ENCODE data around the gene HAND2.

HAND2 gene

GRCh38 chr4:173524218-173525117 is 5.6 kb downstream of the HAND2 start:
- no peak overlapping the region for H3K27ac ChIP-seq
- no peak for TF ChIP-seq ZFX (IDR thresholded peaks at IDR 0.05; ENCODE audit: borderline replicate concordance)
- no peak for TF ChIP-seq CTCF (IDR thresholded peaks at IDR 0.05)

GRCh38 chr4:173522951-173523395 is 7.1 kb downstream of the HAND2 start:
- no peak overlapping the region for H3K27ac ChIP-seq
- no peak for TF ChIP-seq CTCF (IDR thresholded peaks at IDR 0.05)
- no peak for TF ChIP-seq ZFX (IDR thresholded peaks at IDR 0.05; ENCODE audit: borderline replicate concordance)

GRCh38 chr4:173522160-173522950 is 7.7 kb downstream of the HAND2 start:
- no peak overlapping the region for H3K27ac ChIP-seq
- TF ChIP-seq CTCF (IDR thresholded peaks at IDR 0.05) (no peak), ZFX (IDR thresholded peaks at IDR 0.05; ENCODE audit: borderline replicate concordance) (no peak)

- H3K27ac ChIP-seq, result no peak overlapping the region
- TF ChIP-seq CTCF (IDR thresholded peaks at IDR 0.05), result no peak
- TF ChIP-seq ZFX (IDR thresholded peaks at IDR 0.05; ENCODE audit: borderline replicate concordance), result no peak
These were observed 8.4 kb downstream of the HAND2 start for GRCh38 chr4:173521467-173522159.

- no peak for TF ChIP-seq ZFX (IDR thresholded peaks at IDR 0.05; ENCODE audit: borderline replicate concordance)
- no peak for TF ChIP-seq CTCF (IDR thresholded peaks at IDR 0.05)
- H3K27ac ChIP-seq, result no peak overlapping the region
These were observed 9.0 kb downstream of the HAND2 start for GRCh38 chr4:173520921-173521466.

GRCh38 chr4:173519111-173520101 is 10.6 kb downstream of the HAND2 start:
- no peak overlapping the region for H3K27ac ChIP-seq
- TF ChIP-seq CTCF (IDR thresholded peaks at IDR 0.05) (no peak), ZFX (IDR thresholded peaks at IDR 0.05; ENCODE audit: borderline replicate concordance) (no peak)

Measured in 22Rv1 (cell line).